OCI-LY7 (cell line): ENCODE measurements around the gene AP3B2.

Experiments used
- CTCF ChIP-seq: fragments of 200-600 bp; sonication (generic); conservative IDR thresholded peaks from 2 replicates; pipeline ENCODE4 v1.5.1; 2014; ENCODE audit warnings: mild to moderate bottlenecking, antibody characterized with exemption, low read length, moderate library complexity, mixed read lengths
- EZH2phosphoT487 ChIP-seq: fragments of 200-600 bp; sonication (generic); IDR thresholded peaks from 2 replicates; pipeline ENCODE4 v1.6.1; 2018; ENCODE audit warnings: low read depth, borderline replicate concordance, mild to moderate bottlenecking, mixed run types, antibody characterized with exemption, low read length, moderate library complexity, mixed read lengths

GRCh38 chr15:82710926-82711490, 1.3 kb upstream of the AP3B2 start:
- TF ChIP-seq CTCF (no peak), EZH2phosphoT487 (no peak)
